Ishikawa (cell line): ENCODE measurements around the gene TLNRD1.

Experiments
- CEBPB ChIP-seq: IDR thresholded peaks from 2 replicates; pipeline ENCODE4 v1.6.1; 2012
- CREB1 ChIP-seq: IDR thresholded peaks from 2 replicates; pipeline ENCODE4 v1.6.1; 2012; ENCODE audit warnings: low read depth
- EGR1 ChIP-seq: IDR thresholded peaks from 2 replicates; pipeline ENCODE4 v1.6.1; 2012
- EP300 ChIP-seq: IDR thresholded peaks from 2 replicates; pipeline ENCODE4 v1.6.1; 2012; ENCODE audit warnings: borderline replicate concordance
- FOXM1 ChIP-seq: IDR thresholded peaks from 2 replicates; pipeline ENCODE4 v1.6.1; 2012; ENCODE audit warnings: low read depth, borderline replicate concordance
- NFIC ChIP-seq: IDR thresholded peaks from 2 replicates; pipeline ENCODE4 v1.6.1; 2012
- RAD21 ChIP-seq: IDR thresholded peaks from 2 replicates; pipeline ENCODE4 v1.6.1; 2012; ENCODE audit warnings: low read depth
- TAF1 ChIP-seq: IDR thresholded peaks from 2 replicates; pipeline ENCODE4 v1.6.1; 2012; ENCODE audit warnings: low read depth, mild to moderate bottlenecking
- TCF12 ChIP-seq: IDR thresholded peaks from 2 replicates; pipeline ENCODE4 v1.6.1; 2012; ENCODE audit warnings: low read depth
- TEAD4 ChIP-seq: IDR thresholded peaks from 2 replicates; pipeline ENCODE4 v1.6.1; 2012
- YY1 ChIP-seq: IDR thresholded peaks from 2 replicates; pipeline ENCODE4 v1.6.1; 2012; ENCODE audit warnings: low read depth
- ZBTB7A ChIP-seq: IDR thresholded peaks from 2 replicates; pipeline ENCODE4 v1.6.1; 2012; ENCODE audit warnings: low read depth
- TF ChIP-seq, protein P1 (sequence below): IDR thresholded peaks from 2 replicates; pipeline ENCODE4 v1.6.1; 2012; ENCODE audit warnings: low read depth, mild to moderate bottlenecking
- TF ChIP-seq, protein P2 (sequence below): IDR thresholded peaks from 2 replicates; pipeline ENCODE4 v1.6.1; 2012
- TF ChIP-seq, protein P3 (sequence below): IDR thresholded peaks from 2 replicates; pipeline ENCODE4 v1.6.1; 2012

The TLNRD1 gene

DNA sequence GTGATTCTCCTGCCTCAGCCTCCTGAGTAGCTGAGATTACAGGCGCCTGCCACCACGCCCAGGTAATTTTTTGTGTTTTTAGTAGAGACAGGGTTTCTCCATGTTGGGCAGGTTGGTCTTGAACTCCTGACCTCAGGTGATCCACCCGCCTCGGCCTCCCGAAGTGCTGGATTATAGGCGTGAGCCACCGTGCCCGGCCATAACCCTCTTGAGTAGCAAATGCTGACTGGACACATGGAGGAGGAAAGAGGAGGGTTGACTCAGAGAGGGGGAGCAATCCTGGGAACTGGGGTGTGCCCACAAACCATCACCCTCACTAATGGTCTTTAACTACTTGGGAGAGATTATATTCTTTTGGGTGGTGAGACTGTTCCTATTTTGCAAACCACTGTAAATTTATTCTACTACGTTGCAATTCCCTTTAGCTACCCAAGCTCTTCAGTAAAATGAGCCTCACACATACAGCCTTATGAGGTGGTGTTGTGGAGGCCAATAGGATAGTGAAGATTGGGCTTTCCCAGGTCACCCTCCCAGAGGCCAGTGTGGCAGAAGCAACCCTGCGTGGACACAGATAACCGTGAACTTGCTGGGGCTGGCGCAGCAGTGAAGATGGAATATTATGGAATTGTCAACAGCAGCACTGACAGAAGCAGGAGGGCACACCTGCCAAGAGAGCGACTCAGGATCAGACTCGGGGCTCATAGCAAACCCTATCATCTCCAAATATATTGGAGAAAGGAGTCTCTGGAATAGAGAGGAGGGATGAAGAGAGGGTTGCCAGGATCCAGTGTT is 37.4 kb downstream of the TLNRD1 start:
- TF ChIP-seq TAF1 (no peak), TEAD4 (no peak), YY1 (no peak), CEBPB (no peak)

DNA sequence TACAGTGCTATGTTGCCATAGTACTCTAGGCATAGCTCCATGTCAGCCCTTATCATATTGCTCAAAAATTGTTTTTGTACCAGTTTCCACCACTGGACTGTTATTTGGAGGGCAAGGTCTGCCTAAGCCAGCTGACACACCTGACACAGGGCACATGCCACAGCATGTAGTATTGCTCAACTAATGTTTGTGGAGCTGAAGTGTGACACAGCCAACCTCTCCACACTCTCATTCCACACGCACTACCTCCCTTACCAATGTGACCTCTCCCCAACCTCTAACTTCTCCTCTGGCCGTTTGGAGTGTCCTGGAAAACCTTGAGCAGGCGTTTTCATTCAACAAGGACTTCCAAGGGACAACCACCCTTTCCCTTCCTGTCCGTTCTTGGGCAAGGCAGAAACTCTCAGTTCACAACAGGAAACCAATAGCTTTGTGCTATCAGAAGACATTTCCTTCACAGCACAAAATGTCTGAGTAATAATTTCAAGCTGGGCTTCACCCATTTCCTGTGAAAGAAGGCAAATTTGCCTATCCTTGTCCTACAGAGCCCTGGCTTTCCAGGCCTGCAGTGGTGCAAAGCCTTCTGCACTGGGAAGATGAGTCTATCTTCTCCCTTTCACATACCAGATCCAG is 38.4 kb downstream of the TLNRD1 start:
- TF ChIP-seq TAF1 (no peak), RAD21 (no peak), CREB1 (no peak), EGR1 (no peak), TEAD4 (no peak), EP300 (no peak), YY1 (no peak), NFIC (no peak), CEBPB (no peak), FOXM1 (no peak), ZBTB7A (no peak), TCF12 (no peak)
- TF ChIP-seq, protein P1, sequence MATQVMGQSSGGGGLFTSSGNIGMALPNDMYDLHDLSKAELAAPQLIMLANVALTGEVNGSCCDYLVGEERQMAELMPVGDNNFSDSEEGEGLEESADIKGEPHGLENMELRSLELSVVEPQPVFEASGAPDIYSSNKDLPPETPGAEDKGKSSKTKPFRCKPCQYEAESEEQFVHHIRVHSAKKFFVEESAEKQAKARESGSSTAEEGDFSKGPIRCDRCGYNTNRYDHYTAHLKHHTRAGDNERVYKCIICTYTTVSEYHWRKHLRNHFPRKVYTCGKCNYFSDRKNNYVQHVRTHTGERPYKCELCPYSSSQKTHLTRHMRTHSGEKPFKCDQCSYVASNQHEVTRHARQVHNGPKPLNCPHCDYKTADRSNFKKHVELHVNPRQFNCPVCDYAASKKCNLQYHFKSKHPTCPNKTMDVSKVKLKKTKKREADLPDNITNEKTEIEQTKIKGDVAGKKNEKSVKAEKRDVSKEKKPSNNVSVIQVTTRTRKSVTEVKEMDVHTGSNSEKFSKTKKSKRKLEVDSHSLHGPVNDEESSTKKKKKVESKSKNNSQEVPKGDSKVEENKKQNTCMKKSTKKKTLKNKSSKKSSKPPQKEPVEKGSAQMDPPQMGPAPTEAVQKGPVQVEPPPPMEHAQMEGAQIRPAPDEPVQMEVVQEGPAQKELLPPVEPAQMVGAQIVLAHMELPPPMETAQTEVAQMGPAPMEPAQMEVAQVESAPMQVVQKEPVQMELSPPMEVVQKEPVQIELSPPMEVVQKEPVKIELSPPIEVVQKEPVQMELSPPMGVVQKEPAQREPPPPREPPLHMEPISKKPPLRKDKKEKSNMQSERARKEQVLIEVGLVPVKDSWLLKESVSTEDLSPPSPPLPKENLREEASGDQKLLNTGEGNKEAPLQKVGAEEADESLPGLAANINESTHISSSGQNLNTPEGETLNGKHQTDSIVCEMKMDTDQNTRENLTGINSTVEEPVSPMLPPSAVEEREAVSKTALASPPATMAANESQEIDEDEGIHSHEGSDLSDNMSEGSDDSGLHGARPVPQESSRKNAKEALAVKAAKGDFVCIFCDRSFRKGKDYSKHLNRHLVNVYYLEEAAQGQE, result no peak
- TF ChIP-seq, protein P2, sequence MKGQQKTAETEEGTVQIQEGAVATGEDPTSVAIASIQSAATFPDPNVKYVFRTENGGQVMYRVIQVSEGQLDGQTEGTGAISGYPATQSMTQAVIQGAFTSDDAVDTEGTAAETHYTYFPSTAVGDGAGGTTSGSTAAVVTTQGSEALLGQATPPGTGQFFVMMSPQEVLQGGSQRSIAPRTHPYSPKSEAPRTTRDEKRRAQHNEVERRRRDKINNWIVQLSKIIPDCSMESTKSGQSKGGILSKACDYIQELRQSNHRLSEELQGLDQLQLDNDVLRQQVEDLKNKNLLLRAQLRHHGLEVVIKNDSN, result no peak
- TF ChIP-seq, protein P3, sequence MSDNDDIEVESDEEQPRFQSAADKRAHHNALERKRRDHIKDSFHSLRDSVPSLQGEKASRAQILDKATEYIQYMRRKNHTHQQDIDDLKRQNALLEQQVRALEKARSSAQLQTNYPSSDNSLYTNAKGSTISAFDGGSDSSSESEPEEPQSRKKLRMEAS, result no peak

DNA sequence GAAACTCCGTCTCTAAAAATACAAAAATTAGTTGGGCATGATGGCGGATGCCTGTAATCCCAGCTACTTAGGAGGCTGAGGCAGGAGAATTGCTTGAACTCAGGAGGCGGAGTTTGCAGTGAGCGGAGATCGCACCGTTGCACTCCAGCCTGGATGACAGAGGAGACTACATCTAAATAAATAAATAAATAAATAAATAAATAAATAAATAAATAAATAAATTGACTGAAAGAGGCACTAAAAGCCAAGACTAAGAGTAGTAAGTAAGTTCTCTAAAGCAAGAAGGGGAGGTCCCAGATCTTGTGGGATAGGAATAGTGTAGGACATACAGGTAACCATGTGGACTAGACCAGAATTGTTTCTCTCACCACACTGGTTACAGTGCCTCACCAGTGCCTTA is 40.0 kb downstream of the TLNRD1 start:
- TF ChIP-seq, protein P2, result no peak
- TF ChIP-seq ZBTB7A (no peak), FOXM1 (no peak), EGR1 (no peak), EP300 (no peak), RAD21 (no peak)
- TF ChIP-seq, protein P3, result no peak

DNA sequence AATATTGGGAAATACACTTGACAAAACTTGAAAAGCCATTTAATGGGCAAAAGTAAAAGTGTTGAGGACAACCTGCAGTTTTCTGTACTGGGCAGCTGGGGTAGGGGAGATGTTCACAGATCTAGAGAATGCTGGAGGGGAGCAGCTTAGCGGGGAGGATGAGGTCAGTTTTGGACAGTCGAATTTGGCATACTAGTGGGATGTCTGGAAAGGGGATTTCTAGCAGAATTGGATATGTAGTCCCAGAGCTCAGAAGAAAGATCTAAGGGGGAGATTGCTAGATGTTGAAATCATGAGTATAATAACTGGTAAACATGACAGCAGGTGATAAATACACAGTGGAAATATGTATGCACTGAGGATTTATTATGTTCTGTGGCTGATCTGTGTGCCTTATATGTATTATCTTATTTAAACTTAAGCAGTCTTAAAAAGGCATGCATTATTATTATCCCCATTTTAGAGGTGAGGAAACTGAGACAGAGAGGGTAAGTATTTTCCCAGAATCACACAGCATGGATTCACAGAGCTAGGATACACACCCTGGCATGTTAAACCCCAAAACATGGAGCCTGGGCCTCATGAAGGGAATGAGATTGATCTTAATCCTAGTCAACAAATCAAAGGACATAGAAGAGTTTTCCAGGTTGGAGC is 42.7 kb downstream of the TLNRD1 start:
- TF ChIP-seq EP300 (no peak), NFIC (no peak), RAD21 (no peak), YY1 (no peak), CEBPB (no peak), EGR1 (no peak), ZBTB7A (no peak), TCF12 (no peak)
- TF ChIP-seq, protein P3, result no peak
- TF ChIP-seq, protein P2, result no peak

DNA sequence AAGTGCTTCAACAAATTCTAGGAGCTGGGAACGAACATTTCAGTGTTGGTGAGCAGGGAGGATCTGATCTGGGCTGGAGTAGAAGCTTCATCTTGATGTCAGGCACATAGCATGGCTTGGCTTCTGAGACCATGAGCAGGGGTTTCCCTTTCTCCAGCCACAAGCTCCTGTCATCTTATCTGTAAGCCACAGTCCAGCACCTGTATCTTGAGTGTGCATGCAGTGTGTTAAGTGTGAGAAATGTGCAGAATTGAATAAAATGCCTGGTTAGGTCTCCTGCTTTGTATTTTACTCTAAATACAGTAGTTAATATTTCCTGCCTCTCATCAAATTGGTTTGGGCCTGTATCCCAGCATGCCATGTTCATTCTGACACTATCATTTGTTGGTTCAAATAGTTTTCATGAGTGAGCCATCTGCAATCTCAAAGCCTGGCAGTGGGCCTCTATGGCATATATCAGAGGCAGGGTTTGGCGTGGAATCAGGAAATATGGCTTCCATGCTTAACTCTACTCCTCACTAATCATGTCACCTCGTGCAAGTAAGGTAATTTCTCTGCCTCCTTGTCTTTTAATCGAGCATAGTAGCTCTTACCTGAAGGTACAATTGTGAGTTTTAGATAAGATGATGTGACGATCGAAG is 43.3 kb downstream of the TLNRD1 start:
- no peak for TF ChIP-seq TCF12

DNA sequence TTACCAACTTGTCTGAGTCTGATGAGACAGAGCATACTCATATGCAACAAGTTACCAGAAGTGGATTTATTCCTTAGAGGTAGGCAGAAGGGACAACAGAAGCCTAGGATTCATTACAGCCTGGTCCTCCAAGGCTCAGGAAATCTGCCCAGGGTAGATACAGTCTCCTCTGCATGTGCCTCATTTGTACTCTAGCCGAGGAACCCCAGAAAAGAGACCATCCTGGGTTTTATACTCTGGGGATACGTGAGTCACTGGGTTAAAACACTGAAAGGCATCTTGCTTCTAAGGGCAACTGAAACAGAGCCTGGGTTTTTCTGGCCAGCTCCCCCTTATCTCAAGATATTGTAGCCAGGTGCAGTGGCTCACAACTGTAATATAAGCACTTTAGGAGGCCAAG is 45.6 kb downstream of the TLNRD1 start:
- TF ChIP-seq CEBPB, result no peak
- no peak for TF ChIP-seq EGR1
- no peak for TF ChIP-seq FOXM1
- TF ChIP-seq, protein P1, result no peak
- TF ChIP-seq NFIC, result no peak
- TF ChIP-seq EP300, result no peak
- TF ChIP-seq, protein P3, result no peak
- TF ChIP-seq TCF12, result no peak
- TF ChIP-seq, protein P2, result no peak
- no peak for TF ChIP-seq TEAD4
- no peak for TF ChIP-seq TAF1
- no peak for TF ChIP-seq YY1
- no peak for TF ChIP-seq RAD21
- TF ChIP-seq CREB1, result no peak
- TF ChIP-seq ZBTB7A, result no peak
